OCI-LY3 (cell line): Measurements from ENCODE around the gene WASHC3.

Experiments used
- H2AFZ ChIP-seq: fragments of 200-600, 300-600 bp; shearing (Covaris generic); 2 replicates; pipeline ENCODE4 v1.6.0; 2014; ENCODE audit warnings: antibody characterized with exemption, low read depth, low read length
- H3K27ac ChIP-seq: fragments of 200-600, 300-600 bp; sonication (generic); 2 replicates; pipeline ENCODE4 v1.5.1; 2014; ENCODE audit warnings: mild to moderate bottlenecking, low read length, moderate library complexity, mixed read lengths
- H3K27me3 ChIP-seq: fragments of 200-600, 300-600 bp; sonication (generic); 2 replicates; pipeline ENCODE4 v1.6.1; 2014; ENCODE audit warnings: low read depth, low read length, mixed read lengths
- H3K36me3 ChIP-seq: fragments of 200-600, 300-600 bp; sonication (generic); replicated peaks from 2 replicates; pipeline ENCODE3; 2014; ENCODE audit warnings: low read depth, low read length, mixed read lengths
- H3K4me1 ChIP-seq: fragments of 300-600, 200-600 bp; sonication (generic); 2 replicates; pipeline ENCODE4 v1.6.1; 2014; ENCODE audit warnings: low read length, mixed read lengths
- H3K4me2 ChIP-seq: fragments of 200-600, 300-600 bp; sonication (generic); 2 replicates; pipeline ENCODE4 v1.6.1; 2014; ENCODE audit warnings: low read length, mixed read lengths
- H3K4me3 ChIP-seq: fragments of 300-600, 200-600 bp; sonication (generic); 2 replicates; pipeline ENCODE4 v1.5.1; 2014; ENCODE audit warnings: antibody characterized with exemption, mild to moderate bottlenecking, low read length, moderate library complexity
- H3K79me2 ChIP-seq: fragments of 300-600, 200-600 bp; shearing (Covaris generic); 2 replicates; pipeline ENCODE4 v1.6.1; 2014; ENCODE audit warnings: mild to moderate bottlenecking, low read length, mixed read lengths
- H3K9ac ChIP-seq: fragments of 300-600, 200-600 bp; shearing (Covaris generic); 2 replicates; pipeline ENCODE4 v1.6.0; 2014; ENCODE audit warnings: mild to moderate bottlenecking, low read length, moderate library complexity
- H3K9me3 ChIP-seq: fragments of 200-600, 300-600 bp; shearing (Covaris generic); 2 replicates; pipeline ENCODE4 v1.6.1; 2014; ENCODE audit warnings: low read length, mixed read lengths; ENCODE audit not compliant: insufficient read depth
- H4K20me1 ChIP-seq: fragments of 200-600, 300-600 bp; sonication (generic); 2 replicates; pipeline ENCODE4 v1.6.1; 2016; ENCODE audit warnings: low read length, mixed read lengths; ENCODE audit not compliant: insufficient read depth
- CTCF ChIP-seq: fragments of 200-600, 300-600 bp; sonication (generic); IDR thresholded peaks from 2 replicates; pipeline ENCODE4 v1.5.1; 2014; ENCODE audit warnings: antibody characterized with exemption, low read length, low read depth
- EZH2phosphoT487 ChIP-seq: fragments of 200-600 bp; shearing (Covaris generic); IDR thresholded peaks from 2 replicates; pipeline ENCODE4 v1.6.1; 2018; ENCODE audit warnings: antibody characterized with exemption, mixed run types, low read depth

Gene WASHC3

DNA sequence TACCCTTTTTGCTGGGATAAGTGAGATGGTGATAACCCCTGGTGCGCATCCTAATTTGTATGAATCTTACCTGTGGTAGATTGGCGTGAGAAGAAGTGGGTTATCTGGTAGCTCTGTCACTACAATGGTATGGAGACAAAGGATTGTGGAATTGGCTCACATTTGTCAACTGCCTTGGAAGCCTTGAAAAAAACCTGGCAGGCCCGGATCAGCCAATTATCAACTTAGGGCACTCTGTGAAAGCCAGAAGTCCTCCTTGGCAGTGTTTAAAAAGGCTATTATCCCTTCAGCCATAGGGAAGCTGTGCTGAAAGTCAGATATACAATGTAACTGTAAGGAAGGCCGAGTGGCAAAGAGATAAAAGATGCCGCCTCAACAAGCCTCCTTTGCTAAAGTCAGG lies 56.5 kb downstream of the WASHC3 start:
- H3K27me3 ChIP-seq: no peaks in the 10 kb centered on the region
- H3K79me2 ChIP-seq: peaks cover 5% of the 10 kb centered on the region; the same call in 1 of the 2 replicates
- peaks cover 9% of the 10 kb centered on the region for H3K4me1 ChIP-seq
- H2AFZ ChIP-seq: no peak overlapping the region
- H3K9ac ChIP-seq: no peak overlapping the region
- H3K4me2 ChIP-seq: no peak overlapping the region
- H3K36me3 ChIP-seq: no peaks in the 10 kb centered on the region
- TF ChIP-seq EZH2phosphoT487 (no peak), CTCF (no peak)
- H3K27ac ChIP-seq: no peak overlapping the region
- no peak overlapping the region for H3K4me3 ChIP-seq
- H4K20me1 ChIP-seq: no peaks in the 10 kb centered on the region
- no peaks in the 10 kb centered on the region for H3K9me3 ChIP-seq

- H3K4me2 ChIP-seq: no peak overlapping the region
- H2AFZ ChIP-seq: no peak overlapping the region
- peaks cover 9% of the 10 kb centered on the region for H4K20me1 ChIP-seq
- no peaks in the 10 kb centered on the region for H3K36me3 ChIP-seq
- H3K27ac ChIP-seq: no peak overlapping the region
- H3K9me3 ChIP-seq: no peaks in the 10 kb centered on the region
- H3K27me3 ChIP-seq: no peaks in the 10 kb centered on the region
- H3K9ac ChIP-seq: no peak overlapping the region
- no peak overlapping the region for H3K4me3 ChIP-seq
- no peak for TF ChIP-seq EZH2phosphoT487
- H3K4me1 ChIP-seq: no peaks in the 10 kb centered on the region
- peaks cover 31% of the 10 kb centered on the region for H3K79me2 ChIP-seq
These were observed 64.7 kb downstream of the WASHC3 start for GRCh38 chr12:101997102-101997501.

DNA sequence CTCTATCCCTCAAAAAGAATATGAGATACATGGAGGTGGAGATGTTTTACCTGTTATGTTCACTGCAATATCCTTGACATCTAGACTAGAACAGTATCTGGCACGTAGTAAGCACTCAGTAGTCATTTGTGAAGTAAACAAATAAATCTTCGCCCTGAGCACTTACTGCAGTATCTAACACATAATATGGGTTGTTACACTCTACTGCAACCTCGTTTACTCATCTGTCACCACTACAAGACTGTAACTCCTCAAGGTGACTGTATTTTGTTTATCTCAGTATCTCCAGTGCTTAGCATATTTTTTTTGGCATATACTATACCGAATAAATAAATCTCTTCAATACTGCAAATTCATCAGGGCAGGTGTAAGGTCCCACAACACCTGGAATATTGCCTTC lies 66.1 kb downstream of the WASHC3 start:
- TF ChIP-seq EZH2phosphoT487 (no peak), CTCF (no peak)
- H3K4me1 ChIP-seq: no peaks in the 10 kb centered on the region
- peaks cover 19% of the 10 kb centered on the region for H4K20me1 ChIP-seq

DNA sequence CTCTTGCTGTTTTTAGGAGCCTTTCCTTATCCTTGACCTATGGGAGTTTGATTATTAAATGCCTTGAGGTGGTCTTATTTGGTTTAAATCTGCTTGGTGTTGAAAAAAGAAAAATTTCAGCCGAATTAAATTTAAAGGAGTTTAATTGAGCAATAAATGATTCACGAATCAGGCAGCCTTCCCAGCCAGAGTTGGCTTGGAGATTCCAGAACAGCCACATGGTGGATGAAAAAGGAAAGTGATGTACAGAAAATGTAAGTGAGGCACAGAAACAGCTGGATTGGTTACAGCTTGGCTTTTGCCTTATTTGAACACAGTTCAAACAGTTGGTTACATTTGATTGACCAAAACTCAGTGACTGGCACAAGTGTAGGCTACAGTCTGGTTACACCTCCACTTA lies 69.7 kb downstream of the WASHC3 start:
- no peak for TF ChIP-seq EZH2phosphoT487
- TF ChIP-seq CTCF: no peak
- Histone ChIP-seq H4K20me1 (peaks cover 19% of the 10 kb centered on the region), H3K4me2 (no peak overlapping the region), H3K9ac (no peak overlapping the region), H3K9me3 (no peaks in the 10 kb centered on the region), H3K27ac (no peak overlapping the region), H3K36me3 (no peaks in the 10 kb centered on the region), H3K79me2 (peaks cover 40% of the 10 kb centered on the region), H3K4me1 (no peaks in the 10 kb centered on the region), H2AFZ (no peak overlapping the region), H3K4me3 (no peak overlapping the region), H3K27me3 (no peaks in the 10 kb centered on the region)

More for the DNA sequence above, 66.1 kb downstream of the WASHC3 start:
- Histone ChIP-seq H3K27ac (no peak overlapping the region), H3K4me2 (no peak overlapping the region), H3K27me3 (no peaks in the 10 kb centered on the region), H3K9ac (no peak overlapping the region), H3K79me2 (peaks cover 43% of the 10 kb centered on the region), H3K4me3 (no peak overlapping the region), H2AFZ (no peak overlapping the region), H3K9me3 (no peaks in the 10 kb centered on the region), H3K36me3 (no peaks in the 10 kb centered on the region)

- Histone ChIP-seq H3K27ac (no peak overlapping the region), H3K27me3 (no peaks in the 10 kb centered on the region), H3K9ac (no peak overlapping the region), H3K4me2 (no peak overlapping the region), H3K4me1 (peaks cover 7% of the 10 kb centered on the region; the same call in 1 of the 2 replicates), H4K20me1 (0 out of 2 replicates have a peak, but pooled peaks cover 5% of the 10 kb centered on the region), H3K9me3 (no peaks in the 10 kb centered on the region), H3K79me2 (no peaks in the 10 kb centered on the region), H3K4me3 (no peak overlapping the region), H2AFZ (no peak overlapping the region), H3K36me3 (no peaks in the 10 kb centered on the region)
- TF ChIP-seq EZH2phosphoT487: no peak
- no peak for TF ChIP-seq CTCF
These were observed 79.5 kb downstream of the WASHC3 start for GRCh38 chr12:101982307-101982706.
